SHP77 treated with DMSO at 0.1 percent for 48 hours (cell line): ENCODE data around the gene ZNF516.

ENCODE experiments used
- DNase-seq: peaks from one replicate; lab custom pipeline; 2025; lab: John Stamatoyannopoulos, UW

Gene ZNF516

DNA sequence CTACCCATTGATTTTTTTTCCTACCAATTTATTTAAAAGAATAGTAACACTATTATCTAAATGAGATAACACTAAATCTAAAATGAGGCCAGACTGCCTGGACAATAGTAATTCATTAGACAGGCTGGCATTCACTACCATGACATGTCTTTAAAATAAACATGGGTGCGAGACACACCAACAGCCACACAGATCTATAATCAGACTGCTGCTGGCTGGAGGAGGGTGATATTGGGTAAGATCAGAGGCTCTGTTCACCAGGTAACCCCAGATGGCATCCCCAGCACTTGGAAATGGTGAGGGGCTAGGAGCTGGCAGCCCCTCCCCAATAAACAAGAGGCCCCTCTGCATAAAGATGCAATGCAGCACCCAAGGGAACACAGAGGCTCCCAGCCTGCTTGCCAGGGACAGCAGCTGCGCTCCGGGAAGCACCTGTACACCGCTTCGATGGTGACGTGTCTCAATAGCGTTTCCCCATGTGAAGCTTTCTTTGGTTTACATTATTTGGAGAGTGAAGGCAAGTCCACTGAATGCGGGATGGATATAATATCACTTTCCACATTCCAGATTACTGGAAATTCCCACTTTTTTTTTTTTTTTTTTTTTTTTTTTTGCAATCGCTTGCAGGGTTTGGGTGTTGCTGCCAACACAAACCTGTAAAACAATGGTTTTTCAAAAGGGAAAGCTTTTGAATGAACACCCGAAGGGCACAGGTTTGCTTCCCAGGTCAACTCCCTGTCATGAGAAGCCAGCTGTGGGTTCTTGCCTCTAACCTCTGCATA, 159.0 kb downstream of the ZNF516 start:
- no peak for DNase-seq

DNA sequence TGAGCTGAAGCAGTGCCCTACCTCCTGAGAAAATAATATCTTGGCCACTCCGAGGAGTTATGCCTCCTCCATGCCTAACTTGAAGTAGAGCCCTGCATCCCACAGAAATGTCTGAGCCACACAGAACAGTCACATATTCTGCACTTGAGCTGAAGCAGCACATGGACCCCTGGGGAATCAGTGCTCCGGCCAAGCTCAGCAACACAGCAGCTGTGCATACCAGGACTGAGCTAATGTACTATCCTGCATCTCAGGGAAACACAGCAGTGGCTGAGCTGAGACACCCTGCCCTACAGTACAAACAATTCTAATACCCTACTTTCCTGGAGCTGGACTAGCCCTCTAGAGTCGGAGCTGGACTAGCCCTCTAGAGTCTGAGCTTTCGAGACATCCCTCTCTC, 166.9 kb downstream of the ZNF516 start:
- no peak for DNase-seq

DNA sequence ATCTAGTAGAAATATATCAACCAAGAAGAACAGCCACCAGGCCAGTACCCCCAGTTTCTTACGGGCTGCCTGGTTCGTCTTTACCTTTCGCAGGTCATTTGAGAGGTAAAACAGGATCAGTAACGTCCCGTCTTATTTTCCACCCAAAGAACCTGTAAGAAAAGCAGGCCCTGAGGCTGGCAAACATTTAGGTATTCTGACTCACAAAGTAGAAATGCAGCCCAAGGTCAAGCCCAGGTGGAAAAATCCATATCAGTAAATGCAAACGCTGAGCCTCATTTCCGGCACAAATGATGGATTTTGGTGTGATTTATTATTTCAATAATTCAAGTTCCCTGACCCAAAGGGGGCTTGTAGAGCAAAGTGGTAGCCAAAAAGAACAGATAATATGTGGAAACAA, 171.2 kb downstream of the ZNF516 start:
- DNase-seq: no peak

DNA sequence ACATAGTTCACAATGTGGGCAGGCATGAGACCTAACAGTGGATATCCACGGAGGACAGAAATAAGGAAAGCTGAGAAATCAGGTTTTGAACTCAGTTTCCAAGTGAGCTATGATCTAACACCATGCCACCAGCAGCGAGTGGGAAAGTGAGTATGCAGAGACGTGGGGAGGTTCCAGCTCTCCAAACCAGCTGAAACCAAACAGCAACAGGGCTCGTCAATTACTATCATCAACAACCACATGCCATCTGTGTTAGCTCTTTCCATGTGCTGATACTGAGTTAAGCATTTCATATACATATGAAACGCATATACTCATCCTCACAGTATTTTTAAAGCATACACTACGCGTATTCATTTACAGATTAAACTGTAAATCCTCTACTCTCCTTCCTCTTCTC, 172.4 kb downstream of the ZNF516 start:
- DNase-seq: no peak

DNA sequence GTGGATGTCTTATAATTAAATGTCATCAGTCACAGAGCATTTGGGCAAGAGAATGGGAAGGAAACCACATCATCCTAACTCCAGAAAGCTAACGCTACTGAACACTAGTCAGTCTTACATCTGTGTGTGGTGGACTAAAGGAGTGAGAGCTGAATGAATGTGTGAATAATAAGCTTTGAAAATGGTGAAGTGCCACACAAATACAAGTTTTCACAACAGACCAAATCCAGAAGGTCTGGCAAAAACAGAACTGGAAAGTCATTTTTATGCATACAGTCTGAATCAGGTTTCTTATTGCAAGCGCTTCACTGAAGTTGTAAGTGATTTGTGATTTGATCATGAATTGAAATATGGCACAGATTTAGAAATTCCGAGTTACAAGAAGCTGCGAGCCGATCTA, 175.7 kb downstream of the ZNF516 start:
- DNase-seq: no peak

DNA sequence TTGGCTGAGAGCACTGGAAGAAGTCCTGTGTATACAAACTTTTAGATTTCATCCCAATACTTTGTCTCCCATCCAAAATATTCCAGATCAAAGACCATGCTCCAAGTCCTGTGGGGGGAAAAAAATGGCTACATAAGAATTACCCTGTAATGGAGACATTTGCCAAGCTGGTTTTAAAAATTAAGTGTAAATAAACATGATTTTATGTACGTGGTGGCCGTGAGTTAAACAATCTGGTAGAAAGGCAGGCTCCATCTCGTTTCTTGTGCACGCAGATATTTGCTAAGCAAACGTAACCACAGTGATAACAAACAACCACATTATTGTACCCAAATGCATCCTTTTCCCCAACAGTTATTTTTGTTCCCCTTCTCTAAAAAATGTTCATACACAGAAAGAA, 176.4 kb downstream of the ZNF516 start:
- DNase-seq: no peak

DNA sequence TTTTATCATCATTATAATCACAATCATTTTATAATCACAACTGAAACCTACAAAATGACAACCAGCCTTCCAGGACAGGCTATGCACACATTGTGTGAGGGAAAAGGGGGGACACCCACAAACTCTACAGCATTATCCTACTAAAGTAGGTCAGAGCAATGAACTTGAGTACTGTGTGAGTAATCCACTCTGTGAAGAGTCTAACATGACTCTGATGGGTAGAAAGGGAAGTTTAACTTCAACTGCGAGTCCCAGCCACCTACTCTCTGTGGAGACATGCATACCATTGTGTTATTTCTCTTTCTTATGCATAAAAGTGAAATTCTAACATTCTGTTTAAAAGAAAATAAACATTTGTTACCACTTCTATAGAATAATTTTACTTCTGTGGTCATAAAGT, 177.9 kb downstream of the ZNF516 start:
- DNase-seq: no peak

DNA sequence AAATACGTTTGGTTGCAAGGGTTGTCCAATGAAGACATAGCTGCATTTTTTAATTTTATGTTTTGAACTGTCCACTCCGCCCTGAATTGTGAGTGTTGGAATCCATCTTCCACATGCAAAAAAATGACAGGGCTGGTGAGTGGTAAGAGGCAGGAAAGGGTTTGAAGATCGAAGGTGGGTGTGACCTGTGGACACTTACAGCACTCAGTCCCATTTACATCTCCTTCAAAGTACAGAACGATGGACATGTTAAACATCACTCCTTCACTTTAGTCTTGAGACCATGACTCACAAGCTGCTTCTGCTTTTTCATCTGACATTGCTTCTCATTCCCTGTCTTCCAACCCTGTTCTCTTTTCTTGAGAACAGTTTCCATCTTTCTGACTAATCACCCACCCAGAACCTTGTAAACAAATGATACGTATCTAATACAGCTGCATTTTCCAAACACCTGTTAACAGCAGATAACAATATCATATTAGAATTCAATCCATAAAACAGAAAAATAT, 179.3 kb downstream of the ZNF516 start:
- DNase-seq: no peak

DNA sequence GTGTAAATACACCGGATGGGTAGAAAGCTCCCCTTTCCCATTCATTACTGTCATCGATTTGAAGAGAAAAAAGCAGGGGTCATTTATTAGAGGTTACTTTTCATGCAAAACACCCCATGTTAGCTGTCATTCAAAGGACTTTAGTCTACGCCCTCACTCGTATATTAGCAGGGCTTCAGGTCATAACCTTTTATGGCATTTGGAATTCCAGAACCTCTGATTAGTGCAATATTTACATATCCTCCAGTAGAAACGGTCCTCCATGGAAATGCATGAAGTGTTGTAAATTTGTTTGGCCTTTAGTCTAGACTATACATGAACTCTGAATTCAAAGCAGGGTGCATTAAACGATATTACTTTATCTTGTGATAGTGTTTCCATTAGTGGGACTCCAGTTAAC, 180.5 kb downstream of the ZNF516 start:
- DNase-seq: no peak

DNA sequence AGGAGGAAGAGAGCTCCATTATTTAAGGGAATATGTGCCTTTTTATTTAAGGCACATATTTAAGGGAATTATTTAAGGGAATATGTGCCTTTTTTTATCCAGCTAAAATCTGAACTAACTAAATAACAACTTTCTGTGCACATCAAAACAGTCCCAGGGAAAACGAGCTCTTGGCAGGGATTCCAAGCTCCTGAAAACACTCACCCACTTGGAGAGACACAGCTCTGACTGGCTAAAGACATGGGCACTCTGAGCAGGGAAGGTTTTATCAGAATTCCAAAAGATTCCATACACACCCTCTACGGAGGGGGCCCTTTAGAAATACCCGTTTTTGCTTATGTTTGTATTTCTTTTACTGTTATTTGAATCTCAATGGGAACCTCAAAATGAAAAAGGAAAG, 181.0 kb downstream of the ZNF516 start:
- DNase-seq: no peak
